HG03432 (cell line): ENCODE data around the gene BCAS3.

Experiments used
- ATAC-seq: cut with Tn5 transposase; IDR thresholded peaks from one replicate; pipeline ENCODE4 v1.9.1; 2021; ENCODE audit warnings: mild to moderate bottlenecking, moderate library complexity; ENCODE audit not compliant: unreplicated experiment

The BCAS3 gene

DNA sequence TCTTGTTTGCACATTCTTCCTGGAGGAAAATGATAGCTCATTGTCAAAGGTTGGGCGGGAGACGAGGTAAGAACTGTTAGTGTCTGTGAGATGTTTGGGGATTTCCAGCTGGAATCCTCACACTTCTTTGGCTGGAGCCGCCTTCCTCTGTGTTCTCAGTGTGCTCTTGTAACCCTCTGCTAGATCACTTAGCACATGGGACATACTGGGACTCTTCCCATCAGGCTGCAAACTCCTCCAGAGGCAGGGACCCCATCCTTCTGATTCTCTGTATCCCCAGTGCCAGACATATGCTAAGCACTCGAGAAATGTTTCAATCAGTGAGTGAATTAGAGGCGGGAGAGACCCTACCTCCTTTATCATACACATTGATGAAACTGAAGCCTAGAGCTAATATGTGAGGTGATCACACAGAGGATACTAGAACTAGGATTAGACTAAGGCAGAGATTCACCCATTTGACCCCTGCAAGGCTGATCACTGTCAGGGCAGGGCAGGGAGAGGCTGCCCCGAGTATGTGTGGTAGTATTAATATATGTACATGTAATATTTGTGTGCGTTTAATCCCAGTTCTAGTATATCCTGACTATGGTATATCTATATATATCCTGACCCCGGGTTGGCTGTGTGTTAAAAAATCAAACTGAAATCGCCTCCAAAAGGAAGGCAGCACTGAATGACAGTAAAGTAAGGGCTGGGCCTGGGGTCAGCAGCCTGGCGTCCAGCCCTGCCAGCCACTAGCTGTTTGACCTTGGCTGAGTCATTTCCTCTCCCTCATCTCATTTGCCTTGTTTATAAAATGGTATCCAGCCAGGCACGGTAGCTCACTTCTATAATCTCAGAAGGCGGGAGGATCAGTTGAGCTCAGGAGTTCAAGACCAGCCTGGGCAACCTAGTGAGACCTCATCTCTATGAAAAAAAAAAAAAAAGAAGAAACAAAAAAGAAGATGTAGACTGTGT lies 646.5 kb downstream of the BCAS3 start:
- no peak for ATAC-seq

DNA sequence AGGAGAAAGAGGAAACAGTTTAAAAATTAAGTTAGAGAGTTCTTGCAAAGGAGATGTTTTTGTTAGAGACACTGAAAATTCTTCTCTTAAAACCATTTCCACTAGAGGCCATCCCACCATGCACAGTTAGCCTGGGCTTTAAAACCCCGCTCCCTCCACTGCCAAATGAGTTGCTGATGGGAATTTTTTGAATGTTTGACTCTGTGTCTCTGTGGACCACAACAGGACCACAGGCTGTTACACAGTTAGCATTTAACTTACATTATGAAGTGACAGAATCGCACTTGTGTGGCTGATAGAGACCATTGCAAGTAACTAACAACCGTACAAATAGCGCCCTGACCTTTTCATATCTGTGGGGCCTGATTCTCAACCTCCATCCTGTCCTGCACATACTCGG lies 647.3 kb downstream of the BCAS3 start:
- no peak for ATAC-seq

DNA sequence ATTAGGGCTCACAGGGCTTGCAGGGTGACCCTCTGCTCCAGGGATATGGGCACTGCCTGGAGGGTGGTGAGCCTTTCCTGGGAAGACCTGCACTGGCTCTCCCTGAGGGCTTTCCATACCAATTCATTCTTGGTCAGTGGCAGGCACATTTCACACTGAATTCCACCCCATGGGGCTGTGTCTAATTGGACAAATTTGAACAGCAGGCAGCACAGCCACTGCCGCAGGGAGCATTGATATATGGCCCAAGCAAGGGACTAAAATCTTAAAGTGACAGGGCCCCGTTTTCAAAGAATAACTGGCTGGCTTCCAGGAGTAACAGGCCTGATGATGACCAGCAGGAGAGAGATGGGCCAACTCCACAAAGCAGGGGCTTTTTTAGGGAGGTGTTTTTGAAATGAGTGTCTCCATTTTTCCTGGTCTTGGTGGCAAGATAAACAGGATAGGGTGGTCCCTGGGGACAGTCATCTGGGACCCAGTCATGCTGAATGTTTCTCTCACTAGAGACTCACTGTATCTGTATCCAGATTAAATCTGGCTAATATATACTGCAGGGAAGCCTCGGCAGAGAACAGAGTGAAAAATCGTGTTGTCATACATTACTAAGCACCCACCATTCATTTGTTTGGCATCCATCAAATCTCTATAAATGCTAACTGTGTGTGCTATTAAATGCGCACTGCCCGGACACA lies 647.9 kb downstream of the BCAS3 start:
- ATAC-seq = no peak

DNA sequence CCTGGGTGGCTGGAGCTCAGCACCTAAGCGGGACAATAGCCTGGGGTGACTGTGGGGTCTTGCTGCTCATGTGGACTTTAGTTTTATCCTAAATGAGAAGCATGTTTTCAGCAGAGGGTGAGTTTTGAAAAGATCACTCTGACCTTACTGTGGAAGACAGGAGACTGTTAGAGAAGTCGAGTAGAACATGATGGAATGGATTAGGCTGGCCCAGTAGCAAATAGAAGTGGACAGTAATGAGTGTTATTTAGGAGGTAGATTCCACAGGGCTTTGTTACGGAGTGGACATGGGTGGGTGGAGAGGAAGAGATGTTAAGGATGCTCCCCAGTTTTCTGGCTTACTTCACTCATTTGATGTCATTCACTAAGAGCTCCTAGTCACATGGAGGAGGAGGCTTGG lies 648.7 kb downstream of the BCAS3 start:
- ATAC-seq = no peak

DNA sequence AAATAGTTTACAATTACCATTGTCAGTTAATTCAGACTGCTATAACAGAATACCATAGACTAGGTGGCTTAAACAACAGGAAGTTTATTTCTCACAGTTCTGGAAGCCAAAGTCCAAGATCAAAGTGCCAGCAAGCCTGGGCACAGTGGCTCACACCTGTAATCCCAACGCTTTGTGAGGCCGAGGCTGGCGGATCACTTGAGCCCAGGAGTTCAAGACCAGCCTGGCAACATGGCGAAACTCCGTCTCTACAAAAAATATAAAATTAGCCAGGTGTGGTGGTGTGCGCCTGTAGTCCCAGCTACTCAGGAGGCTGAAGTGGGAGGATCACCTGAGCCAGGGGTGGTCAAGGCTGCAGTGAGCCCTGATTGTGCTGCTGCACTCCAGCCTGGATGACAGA lies 650.7 kb downstream of the BCAS3 start:
- ATAC-seq = no peak

DNA sequence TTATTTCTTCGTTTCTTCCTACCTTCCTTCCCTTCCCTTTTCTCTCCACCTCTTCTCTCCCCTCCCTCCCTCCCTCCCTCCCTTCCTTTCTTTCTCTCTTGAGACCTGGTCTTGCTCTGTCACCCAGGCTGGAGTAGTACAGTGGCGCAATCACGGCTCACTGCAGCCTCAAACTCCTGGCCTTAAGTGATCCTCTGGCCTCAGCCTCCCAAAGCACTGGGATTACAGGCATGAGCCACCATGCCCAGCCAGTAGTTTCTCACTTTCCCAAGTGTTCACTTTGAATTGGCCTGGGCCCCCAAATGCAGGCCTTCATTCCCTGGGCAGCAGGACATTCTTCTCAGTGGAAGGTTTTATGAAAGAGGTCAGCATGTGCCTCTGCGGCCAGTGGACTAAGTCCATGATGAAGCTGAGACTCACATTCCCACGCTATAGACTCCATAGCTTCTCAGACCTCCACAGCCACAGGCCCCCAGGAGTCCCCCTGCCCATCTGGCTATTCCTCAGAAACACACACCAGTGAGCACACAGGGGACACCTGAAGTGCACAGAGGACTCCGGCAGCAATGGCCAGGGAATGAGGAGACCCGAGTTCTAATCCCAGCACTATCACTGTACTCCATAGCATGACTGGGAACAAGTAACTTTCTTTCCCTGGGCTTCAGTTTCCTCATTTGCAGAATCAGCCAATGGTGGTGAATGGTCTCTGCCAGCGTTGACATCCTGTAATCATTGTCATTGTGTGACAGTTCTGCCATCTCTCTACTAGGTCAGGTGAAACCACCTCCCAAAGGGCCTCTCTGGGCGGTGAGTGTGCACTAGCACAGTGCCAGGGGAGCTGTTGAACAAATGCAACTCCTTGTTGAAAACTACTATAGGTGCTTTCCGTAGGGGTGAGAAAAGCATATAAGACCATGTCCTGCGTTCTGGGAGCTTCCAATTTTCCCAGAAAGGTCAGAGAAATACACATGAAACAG lies 652.8 kb downstream of the BCAS3 start:
- no peak for ATAC-seq

DNA sequence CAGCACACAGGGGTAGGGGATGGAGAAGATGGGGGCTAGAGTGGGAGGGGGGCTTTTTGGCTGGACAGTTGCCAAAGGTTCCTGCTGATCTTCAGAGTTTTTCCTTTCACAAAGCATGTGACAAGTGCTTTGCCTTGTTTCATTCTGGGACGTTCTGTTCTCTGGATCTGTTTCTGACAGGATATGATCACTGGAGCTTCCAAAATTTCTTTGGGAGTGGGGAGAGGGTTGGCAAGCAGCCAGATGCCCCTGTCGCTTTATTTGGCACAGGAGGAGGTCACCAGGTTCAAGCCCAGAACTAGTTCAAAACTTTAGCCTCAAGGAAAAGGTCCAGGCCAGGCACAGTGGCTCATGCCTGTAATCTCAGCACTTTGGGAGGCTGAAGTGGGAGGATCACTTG lies 653.5 kb downstream of the BCAS3 start:
- no peak for ATAC-seq

DNA sequence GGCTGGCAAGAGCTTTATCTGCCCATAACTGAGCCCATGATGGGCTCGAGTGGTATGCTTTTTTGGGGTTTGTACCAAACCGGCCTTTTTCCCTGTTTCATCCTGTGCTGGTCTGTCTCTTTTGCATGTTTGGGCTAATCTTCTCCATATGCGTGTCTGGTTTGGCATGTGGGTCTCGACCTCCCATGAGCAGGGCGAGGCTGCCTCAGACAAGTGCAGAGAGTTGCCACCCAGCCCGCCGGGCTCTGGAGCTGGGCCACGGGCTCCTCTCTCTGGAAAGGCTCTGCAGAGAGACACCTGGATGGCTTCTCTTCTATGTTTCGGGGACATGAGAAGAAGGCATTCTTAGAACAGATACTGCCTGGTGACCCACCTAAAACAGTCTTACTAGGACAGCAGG lies 654.2 kb downstream of the BCAS3 start:
- ATAC-seq = no peak

DNA sequence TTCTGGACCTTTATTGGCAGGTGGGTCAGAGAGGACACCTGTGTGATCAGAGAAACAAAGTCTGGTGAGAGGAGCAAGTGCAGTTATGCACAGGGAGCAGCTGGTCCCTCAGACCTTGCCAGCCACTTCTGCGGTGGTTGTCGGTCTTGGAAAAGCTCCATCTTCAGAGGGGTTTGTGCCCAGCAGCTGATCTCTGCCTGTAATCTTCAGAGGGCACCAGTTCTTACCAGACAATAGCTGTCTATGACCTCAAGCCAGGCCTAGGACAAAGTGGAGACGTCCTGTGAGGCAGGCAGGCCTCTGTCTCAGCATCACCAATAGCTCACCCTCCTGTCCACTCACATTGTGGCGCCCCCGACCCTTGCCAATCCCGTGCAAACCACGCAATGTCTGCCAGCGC lies 655.5 kb downstream of the BCAS3 start:
- ATAC-seq = no peak

DNA sequence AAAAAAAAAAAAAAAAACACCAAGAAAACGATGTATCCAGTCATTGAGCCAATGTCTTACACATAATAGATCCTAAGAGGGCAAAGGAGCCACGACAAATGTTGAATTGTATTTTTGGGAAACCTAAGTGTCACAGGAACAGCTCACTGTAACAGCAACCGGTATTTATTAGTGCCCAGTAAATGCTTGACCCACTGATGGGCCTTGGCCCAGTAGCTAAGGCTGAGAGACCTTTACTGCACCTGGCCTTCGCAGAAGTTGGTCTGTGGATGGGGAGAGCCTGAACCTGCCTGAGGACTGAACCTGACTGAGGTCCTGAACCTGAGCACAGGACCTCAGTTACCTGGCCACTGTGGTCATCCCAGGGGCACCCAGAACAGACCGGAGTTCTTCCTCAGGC lies 657.0 kb downstream of the BCAS3 start:
- no peak for ATAC-seq

DNA sequence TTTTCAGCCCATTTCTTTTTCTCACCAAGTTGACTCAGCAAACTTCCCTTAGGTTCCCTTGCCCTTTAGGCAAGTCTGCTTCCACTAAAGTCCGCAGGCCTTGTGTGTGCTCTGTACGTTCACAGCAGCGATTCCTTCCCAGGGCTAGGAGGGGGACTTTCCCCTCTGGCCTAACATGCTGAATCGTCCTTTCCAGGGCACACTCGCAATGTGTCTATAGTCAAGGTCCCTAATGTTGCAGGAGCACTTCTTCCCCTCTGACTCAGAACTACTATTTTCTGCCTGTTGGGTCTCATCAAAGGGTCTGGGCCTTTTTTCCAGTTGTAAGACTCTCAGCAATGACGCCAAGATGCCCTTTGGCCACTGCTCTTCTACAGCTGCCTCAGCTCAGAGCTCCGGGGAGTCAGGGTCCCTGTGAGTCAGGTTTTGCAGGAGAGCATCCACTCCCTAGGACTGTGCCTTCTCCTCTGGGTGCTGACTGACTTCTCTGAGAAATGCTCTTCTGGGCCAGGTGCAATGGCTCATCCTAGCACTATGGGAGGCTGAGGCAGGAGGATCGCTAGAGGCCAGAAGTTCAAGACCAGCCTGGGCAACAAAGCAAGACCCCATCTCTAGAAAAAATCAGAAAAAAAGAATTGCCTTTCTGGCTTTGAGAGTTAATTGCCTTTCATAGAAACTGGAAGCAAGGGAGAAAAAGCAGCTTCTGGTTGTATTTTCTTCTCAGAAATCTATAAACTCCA lies 657.6 kb downstream of the BCAS3 start:
- ATAC-seq = no peak

DNA sequence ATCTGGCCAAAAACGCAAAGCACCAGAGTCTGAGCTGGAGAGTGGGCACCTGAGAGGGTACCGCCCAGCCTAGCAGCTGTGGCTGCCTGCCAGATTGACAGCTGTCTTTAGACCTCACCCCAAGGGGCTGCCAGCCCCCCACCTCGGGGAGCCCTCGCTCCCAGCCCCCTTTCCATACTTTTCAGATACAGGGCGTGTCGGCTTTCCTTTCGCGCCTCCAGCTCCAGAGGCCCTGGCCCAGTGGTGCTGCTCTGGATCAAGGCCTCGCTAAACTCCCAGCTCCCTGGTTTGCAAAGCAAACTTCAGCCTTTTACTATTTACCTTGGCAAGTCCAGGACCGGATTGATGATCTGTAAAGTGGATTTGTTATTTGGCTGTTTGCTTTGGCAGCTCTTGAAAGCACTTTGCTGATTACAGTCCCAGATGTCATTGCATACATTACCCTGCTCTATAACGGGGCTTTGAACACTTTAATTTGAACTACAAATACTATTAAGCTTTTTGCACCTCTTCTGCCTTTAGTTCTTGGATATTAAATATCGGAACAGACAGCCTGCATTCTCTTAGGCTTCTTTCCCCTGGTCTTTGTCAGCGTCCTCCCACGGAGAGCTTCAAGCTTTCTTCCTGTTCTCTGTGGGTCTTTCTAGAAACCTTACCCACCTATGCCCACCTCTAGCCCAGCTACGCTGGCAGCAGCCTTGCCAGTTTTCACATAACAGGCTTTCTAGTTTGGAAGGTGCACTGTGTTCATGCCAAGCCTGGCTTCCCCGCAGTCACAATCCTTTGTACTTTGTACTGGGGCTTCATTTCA lies 658.4 kb downstream of the BCAS3 start:
- no peak for ATAC-seq

DNA sequence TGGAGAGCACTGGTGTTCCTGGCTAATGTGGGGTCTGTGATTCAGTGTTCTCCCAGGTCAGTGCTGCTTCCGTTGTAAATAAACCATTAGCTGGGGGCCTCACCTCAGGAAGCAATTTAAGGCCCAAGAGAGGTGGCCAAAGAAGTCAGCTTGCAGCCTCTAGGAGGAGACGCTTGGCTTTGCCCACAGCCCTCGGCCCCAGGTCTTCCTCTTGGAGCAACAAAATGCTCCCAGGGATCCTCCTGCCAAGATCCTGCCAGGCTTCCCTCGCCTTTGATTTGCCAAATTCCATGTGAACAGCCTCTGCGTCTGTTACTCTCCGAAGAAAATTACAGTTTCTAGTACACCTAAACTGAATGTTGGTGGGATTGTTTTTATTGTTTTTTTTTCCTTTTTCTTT lies 659.6 kb downstream of the BCAS3 start:
- ATAC-seq = no peak

DNA sequence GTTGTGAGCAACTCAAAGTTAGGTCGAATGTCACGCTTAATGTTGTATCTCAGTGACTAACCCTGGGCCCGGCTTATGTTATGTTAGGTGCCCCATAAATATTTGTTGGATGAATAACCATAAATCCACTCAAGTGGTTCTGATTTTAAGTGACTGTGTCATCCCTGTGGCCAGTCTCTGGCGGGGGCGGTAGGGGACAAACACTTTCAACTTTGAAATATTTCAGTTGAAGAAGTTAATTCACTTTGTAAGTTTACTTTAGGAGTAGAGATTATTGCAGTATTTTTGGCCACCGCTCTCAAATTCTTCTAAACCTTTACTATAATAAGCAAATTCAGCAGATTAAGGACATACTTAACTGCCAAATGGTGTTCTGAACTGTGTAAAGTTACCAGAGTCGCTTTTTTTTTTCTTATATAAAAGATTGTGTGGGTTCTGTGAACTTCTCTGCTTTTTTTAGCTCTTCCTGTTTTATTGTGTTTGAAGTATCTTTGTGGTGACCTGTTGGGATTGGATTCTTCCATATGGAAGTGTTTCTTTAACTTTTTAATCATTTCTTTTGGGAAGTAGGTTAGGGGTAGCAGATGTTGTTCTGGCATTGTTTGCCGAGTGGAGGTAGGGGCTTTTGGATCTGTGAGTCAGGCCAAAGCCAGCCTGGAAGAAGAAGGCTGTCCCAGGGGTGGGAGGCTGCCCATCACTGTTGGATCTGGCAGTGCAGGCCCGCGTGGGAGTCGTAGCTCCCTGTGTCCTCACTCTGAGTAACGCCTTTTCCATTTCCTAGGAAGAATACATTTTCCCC lies 660.5 kb downstream of the BCAS3 start:
- ATAC-seq = no peak

DNA sequence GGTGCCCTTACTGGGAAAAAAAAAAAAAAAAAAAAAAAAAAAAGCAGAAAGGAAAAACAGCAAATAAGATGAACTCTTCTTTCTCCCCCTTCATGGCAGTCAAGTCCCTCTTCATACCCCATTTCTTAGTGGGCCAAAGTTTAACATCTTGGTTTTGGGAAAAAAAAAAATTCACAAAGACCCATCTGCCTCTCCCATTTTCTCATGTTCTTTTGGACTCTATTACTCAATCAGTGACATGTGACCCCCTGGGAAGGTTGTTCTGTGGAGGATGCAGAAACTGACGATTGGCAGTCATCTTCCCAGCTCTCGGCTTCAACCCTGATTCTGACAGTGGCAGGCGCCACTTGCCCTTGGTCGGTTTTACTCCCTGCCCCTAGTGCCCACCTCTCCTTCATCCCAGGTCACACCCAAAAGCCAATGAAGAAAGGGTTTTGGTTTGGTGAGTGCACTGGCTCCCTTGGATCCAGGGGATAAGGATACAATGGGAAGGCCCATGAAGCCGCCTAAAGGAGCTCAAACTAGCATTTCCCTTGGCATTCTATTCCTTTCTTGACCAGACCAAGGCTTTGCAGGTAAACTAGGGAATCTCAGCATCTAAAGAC lies 661.3 kb downstream of the BCAS3 start:
- no peak for ATAC-seq

DNA sequence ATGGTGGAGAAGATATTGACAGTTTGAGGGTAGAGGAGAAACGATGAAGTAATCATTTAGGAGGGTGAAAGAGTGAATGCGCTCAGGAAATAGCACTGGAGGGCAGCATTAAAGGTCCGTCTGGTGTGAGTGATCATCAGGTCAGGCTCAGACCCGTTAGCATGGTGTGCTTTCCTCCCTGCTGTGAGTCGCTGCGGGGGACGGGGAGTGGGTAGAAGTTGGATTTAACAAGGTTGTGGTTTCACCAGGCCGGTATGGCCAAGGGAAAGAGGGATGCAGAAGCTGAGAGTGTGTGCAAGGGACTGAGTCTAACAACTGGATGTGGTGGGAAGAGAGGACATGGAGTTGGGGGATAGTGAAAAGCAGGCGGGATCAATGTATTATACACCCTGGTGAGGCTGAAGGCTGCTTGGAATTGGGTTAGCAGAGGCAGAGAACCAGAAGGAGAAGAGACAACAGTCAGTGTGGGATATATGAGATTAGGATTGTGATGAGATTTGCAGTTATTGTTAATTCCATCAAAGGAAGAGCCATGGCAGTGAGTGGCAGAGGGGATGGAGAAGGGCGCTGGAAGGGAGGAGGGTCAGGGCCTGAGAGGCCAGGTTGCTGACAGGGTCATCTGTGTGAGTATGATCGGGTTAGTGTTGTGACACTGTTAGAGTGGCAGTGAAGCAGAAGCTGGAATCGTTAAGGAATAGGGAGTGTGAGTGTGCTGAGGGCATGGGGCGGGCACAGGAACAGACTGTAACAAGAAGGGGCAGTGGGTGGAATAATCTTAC lies 663.0 kb downstream of the BCAS3 start:
- ATAC-seq = no peak

DNA sequence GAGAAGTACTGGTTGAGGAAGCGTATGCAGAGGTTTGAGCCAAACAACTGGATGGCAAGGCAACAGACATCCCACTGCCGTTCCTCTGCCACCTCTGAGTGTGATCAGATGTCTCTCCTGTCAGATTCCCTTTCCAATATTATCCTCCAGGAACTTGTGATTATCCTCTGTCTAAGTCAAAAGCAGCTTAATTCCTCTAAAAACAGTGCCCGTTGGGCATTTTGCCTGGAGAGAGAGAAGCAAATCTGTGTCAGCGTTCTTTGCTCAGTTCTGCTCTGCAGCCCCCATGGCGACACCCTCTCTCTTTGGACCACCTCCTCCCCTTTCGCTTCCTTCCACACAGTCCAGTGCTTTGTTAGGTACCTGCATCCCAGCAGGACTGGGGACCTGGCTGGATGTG lies 665.9 kb downstream of the BCAS3 start:
- no peak for ATAC-seq

DNA sequence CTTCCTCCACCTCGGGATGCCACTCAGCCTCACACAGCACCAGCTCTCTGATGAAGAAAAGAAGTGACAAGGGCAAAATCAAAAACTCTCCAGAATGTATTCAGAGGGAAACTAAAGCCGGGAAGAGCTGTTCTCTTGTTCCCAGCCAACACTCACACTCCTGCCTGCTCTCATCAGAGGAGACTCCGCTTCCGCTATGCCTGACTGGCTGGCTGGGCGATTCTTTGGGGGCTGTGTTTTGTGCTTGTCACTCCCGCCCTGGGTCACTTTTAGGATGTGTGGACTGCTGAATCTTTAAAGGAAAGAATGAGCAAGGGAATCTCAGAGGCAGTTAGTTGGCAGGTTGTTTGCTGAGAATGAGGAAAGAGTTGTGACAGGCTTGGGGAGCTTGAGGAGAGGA lies 667.4 kb downstream of the BCAS3 start:
- ATAC-seq = no peak
